ENCODE results near the gene FAM181A.

FAM181A gene

GRCh38 chr14:93951635-93952540 is 24.7 kb downstream of the FAM181A start:
- peak; percentile 32 for DNase-seq

GRCh38 chr14:93952829-93953228 is 25.7 kb downstream of the FAM181A start:
- no peak for DNase-seq

- peak; percentile 54 for DNase-seq
These were observed 26.1 kb downstream of the FAM181A start for GRCh38 chr14:93953263-93953662.

- DNase-seq, result no peak
These were observed 26.8 kb downstream of the FAM181A start for GRCh38 chr14:93953739-93954515.

GRCh38 chr14:93954516-93954830 is 27.3 kb downstream of the FAM181A start:
- DNase-seq, result no peak

- no peak for DNase-seq
These were observed 28.0 kb downstream of the FAM181A start for GRCh38 chr14:93954900-93955849.

GRCh38 chr14:93955850-93956481 is 28.8 kb downstream of the FAM181A start:
- no peak for DNase-seq

GRCh38 chr14:93956514-93957332 is 29.6 kb downstream of the FAM181A start:
- DNase-seq, result peak; percentile 60

GRCh38 chr14:93957333-93957710 is 30.2 kb downstream of the FAM181A start:
- no peak for DNase-seq

- no peak for DNase-seq
These were observed 30.8 kb downstream of the FAM181A start for GRCh38 chr14:93957751-93958566.

GRCh38 chr14:93958567-93959238 is 31.6 kb downstream of the FAM181A start:
- peak; percentile 2 for DNase-seq

- DNase-seq, result no peak
These were observed 32.3 kb downstream of the FAM181A start for GRCh38 chr14:93959239-93960107.

- DNase-seq, result no peak
These were observed 32.9 kb downstream of the FAM181A start for GRCh38 chr14:93960108-93960475.

GRCh38 chr14:93960774-93961438 is 33.8 kb downstream of the FAM181A start:
- DNase-seq, result no peak

- no peak for DNase-seq
These were observed 34.5 kb downstream of the FAM181A start for GRCh38 chr14:93961620-93962019.

GRCh38 chr14:93962701-93963601 is 35.8 kb downstream of the FAM181A start:
- DNase-seq, result peak; percentile 58

- DNase-seq, result no peak
These were observed 36.5 kb downstream of the FAM181A start for GRCh38 chr14:93963692-93964091.

Data from NCI-H82 (cell line).